DOHH2 (cell line): ENCODE results near the gene ANK3.

Source experiments
- H3F3A ChIP-seq: fragments of 200-600 bp; sonication (generic), shearing (Covaris generic); 2 replicates; pipeline ENCODE4 v1.6.0; 2016; ENCODE audit warnings: antibody characterized with exemption, mild to moderate bottlenecking; ENCODE audit not compliant: control insufficient read depth, insufficient read depth
- H3K27ac ChIP-seq: fragments of 200-600 bp; sonication (generic); 2 replicates; pipeline ENCODE4 v1.5.1; 2014; ENCODE audit warnings: low read depth, mild to moderate bottlenecking, low read length, moderate library complexity
- H3K27me3 ChIP-seq: fragments of 200-600 bp; sonication (generic); 2 replicates; pipeline ENCODE4 v1.6.1; 2014; ENCODE audit warnings: mild to moderate bottlenecking, low read length, mixed read lengths; ENCODE audit not compliant: control insufficient read depth
- H3K36me3 ChIP-seq: fragments of 200-600 bp; sonication (generic); 2 replicates; pipeline ENCODE4 v1.6.1; 2014; ENCODE audit warnings: mild to moderate bottlenecking, low read length, moderate library complexity, mixed read lengths; ENCODE audit not compliant: control insufficient read depth
- H3K4me1 ChIP-seq: fragments of 200-600 bp; sonication (generic); 2 replicates; pipeline ENCODE4 v1.6.1; 2014; ENCODE audit warnings: mild to moderate bottlenecking, low read length, mixed read lengths; ENCODE audit not compliant: control insufficient read depth
- H3K4me2 ChIP-seq: fragments of 200-600 bp; sonication (generic); 2 replicates; pipeline ENCODE4 v1.6.0; 2014; ENCODE audit warnings: mild to moderate bottlenecking, low read length, moderate library complexity
- H3K4me3 ChIP-seq: fragments of 200-600 bp; sonication (generic); 2 replicates; pipeline ENCODE4 v1.5.1; 2014; ENCODE audit warnings: mild to moderate bottlenecking, low read length, mixed read lengths
- H3K79me2 ChIP-seq: fragments of 200-600 bp; sonication (generic); 2 replicates; pipeline ENCODE4 v1.6.1; 2014; ENCODE audit warnings: mild to moderate bottlenecking, low read length, mixed read lengths; ENCODE audit not compliant: control insufficient read depth
- H3K9me2 ChIP-seq: fragments of 200-600 bp; sonication (generic); replicated peaks from 2 replicates; pipeline ENCODE4 v1.6.1; 2014; ENCODE audit warnings: mild to moderate bottlenecking, low read length, mixed read lengths; ENCODE audit not compliant: control insufficient read depth
- H3K9me3 ChIP-seq: fragments of 200-600 bp; sonication (generic); 2 replicates; pipeline ENCODE4 v1.6.1; 2014; ENCODE audit warnings: antibody characterized with exemption, low read length, mixed read lengths; ENCODE audit not compliant: control insufficient read depth, insufficient read depth
- H4K20me1 ChIP-seq: fragments of 200-600 bp; sonication (generic); 2 replicates; pipeline ENCODE4 v1.6.0; 2014; ENCODE audit warnings: low read depth, mild to moderate bottlenecking, antibody characterized with exemption, low read length, moderate library complexity; ENCODE audit not compliant: control insufficient read depth, insufficient read depth
- EZH2phosphoT487 ChIP-seq: fragments of 200-600 bp; sonication (generic); IDR thresholded peaks from 2 replicates; pipeline ENCODE4 v1.6.1; 2017; ENCODE audit warnings: borderline replicate concordance, mild to moderate bottlenecking, antibody characterized with exemption, low read length, moderate library complexity, mixed read lengths
- TF ChIP-seq, protein P1 (sequence below): fragments of 200-600 bp; sonication (generic); IDR thresholded peaks from one replicate; pipeline ENCODE4 v1.5.1; 2014; ENCODE audit warnings: antibody characterized with exemption, mild to moderate bottlenecking, low read depth, low read length; ENCODE audit not compliant: poor library complexity, severe bottlenecking

Gene ANK3

DNA sequence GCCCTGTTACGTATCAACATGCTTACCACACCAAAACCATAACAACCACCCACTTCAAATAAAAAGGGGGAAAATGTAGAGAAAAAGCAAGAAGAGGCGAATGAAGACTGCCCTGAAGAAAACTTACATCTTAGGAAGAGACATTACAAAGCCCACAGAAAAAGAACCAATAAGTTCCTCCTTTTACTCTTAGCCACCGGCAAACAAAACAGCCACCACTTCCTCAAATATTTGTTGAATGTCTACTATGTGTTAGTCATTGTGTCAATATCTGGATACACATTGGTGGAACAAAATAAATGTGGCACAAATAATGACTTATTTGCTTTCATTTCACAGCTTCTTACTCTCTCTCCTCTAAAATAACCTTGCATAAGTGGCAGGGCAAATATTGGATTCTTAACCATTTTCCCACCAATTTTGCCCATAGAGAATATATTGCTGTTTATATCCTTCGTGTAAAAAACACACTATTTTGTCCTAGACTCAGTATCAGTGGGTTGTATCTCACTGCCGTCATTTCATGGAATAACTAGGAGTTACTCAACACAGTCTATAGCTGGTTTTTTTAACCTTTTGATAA, 106.8 kb downstream of the ANK3 start:
- H3F3A ChIP-seq, result peaks cover 10% of the 10 kb centered on the region; the same call in 1 of the 2 replicates

DNA sequence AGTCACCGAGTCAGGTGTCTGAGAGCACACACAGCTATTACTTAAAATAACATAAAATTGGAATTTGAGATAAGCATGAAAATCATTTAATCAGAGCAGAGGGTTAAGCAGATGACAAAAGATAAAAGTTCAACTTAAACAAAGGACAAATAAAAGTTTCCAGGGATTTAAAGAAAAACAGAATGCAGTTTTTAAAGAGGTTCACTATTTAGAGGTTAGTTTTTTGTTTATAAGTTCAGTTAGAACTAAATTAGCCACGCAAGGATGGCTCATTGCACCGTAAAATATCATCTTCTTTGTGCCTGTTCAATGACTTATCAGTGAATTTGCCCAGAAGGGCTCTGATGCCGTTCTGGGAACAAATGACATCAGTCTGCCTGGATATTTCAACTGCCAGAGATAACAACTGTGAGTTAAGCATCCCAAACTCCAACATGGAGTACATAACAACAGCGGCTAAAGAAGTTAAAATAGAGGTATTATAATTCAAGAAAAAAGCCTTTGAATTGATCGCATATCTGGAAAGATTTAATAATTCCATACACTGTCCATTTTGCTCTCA, 107.8 kb downstream of the ANK3 start:
- no peaks in the 10 kb centered on the region for H3K9me2 ChIP-seq
- no peak overlapping the region for H3K4me2 ChIP-seq
- H3K27me3 ChIP-seq, result no peaks in the 10 kb centered on the region
- H3F3A ChIP-seq, result peaks cover 10% of the 10 kb centered on the region; the same call in 1 of the 2 replicates
- H3K9me3 ChIP-seq, result no peaks in the 10 kb centered on the region
- TF ChIP-seq, protein P1, sequence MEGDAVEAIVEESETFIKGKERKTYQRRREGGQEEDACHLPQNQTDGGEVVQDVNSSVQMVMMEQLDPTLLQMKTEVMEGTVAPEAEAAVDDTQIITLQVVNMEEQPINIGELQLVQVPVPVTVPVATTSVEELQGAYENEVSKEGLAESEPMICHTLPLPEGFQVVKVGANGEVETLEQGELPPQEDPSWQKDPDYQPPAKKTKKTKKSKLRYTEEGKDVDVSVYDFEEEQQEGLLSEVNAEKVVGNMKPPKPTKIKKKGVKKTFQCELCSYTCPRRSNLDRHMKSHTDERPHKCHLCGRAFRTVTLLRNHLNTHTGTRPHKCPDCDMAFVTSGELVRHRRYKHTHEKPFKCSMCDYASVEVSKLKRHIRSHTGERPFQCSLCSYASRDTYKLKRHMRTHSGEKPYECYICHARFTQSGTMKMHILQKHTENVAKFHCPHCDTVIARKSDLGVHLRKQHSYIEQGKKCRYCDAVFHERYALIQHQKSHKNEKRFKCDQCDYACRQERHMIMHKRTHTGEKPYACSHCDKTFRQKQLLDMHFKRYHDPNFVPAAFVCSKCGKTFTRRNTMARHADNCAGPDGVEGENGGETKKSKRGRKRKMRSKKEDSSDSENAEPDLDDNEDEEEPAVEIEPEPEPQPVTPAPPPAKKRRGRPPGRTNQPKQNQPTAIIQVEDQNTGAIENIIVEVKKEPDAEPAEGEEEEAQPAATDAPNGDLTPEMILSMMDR, result no peak
- no peak for TF ChIP-seq EZH2phosphoT487
- H3K79me2 ChIP-seq, result peaks cover 69% of the 10 kb centered on the region
- no peak overlapping the region for H3K4me3 ChIP-seq
- no peaks in the 10 kb centered on the region for H4K20me1 ChIP-seq
- H3K4me1 ChIP-seq, result peaks cover 64% of the 10 kb centered on the region
- H3K36me3 ChIP-seq, result peaks cover 39% of the 10 kb centered on the region
- H3K27ac ChIP-seq, result no peak overlapping the region

More for the DNA sequence above, 106.8 kb downstream of the ANK3 start:
- Histone ChIP-seq H3K36me3 (peaks cover 29% of the 10 kb centered on the region), H3K4me2 (peak overlapping the region; percentile 54), H3K4me3 (peak overlapping the region; percentile 51), H3K9me3 (no peaks in the 10 kb centered on the region), H3K27ac (peak overlapping the region; percentile 41), H3K4me1 (peaks cover 73% of the 10 kb centered on the region), H3K27me3 (no peaks in the 10 kb centered on the region), H4K20me1 (no peaks in the 10 kb centered on the region), H3K9me2 (no peaks in the 10 kb centered on the region), H3K79me2 (peaks cover 79% of the 10 kb centered on the region)
- TF ChIP-seq, protein P1, result no peak
- no peak for TF ChIP-seq EZH2phosphoT487

DNA sequence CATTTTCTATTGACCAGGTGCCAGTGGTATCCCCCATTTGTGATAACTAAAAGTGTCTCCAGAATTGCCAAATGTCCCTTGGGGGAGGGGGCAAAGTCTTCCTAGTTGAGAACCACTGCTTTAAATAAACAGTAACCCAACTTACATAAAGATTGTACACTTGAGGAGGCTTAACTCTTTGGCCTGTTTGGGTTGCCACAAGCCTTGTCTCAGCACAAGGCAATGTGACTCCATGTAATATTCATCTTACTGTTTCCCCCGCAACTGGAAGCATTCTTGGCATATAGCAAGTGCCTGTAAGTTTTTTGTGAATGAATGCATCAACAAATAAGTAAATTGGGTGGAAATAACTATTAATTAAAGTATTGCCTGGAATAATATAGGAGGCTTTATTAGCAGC, 108.3 kb downstream of the ANK3 start:
- no peaks in the 10 kb centered on the region for H3K27me3 ChIP-seq
- TF ChIP-seq EZH2phosphoT487, result no peak
- TF ChIP-seq, protein P1, result no peak
- peaks cover 64% of the 10 kb centered on the region for H3K79me2 ChIP-seq
- H3K4me1 ChIP-seq, result peaks cover 59% of the 10 kb centered on the region
- no peaks in the 10 kb centered on the region for H4K20me1 ChIP-seq
- peaks cover 44% of the 10 kb centered on the region for H3K36me3 ChIP-seq
- H3K4me2 ChIP-seq, result no peak overlapping the region
- H3K9me2 ChIP-seq, result no peaks in the 10 kb centered on the region
- H3K9me3 ChIP-seq, result no peaks in the 10 kb centered on the region
- H3K27ac ChIP-seq, result no peak overlapping the region
- H3F3A ChIP-seq, result peaks cover 10% of the 10 kb centered on the region; the same call in 1 of the 2 replicates
- H3K4me3 ChIP-seq, result no peak overlapping the region
